HPDE6-E6E7 (cell line): ENCODE data around the gene DAND5.

Experiments
- DNase-seq: peaks from one replicate; pipeline ENCODE4 v3.0.0; 2011; ENCODE audit warnings: missing footprints; ENCODE audit errors: extremely low spot score

DAND5 gene

DNA sequence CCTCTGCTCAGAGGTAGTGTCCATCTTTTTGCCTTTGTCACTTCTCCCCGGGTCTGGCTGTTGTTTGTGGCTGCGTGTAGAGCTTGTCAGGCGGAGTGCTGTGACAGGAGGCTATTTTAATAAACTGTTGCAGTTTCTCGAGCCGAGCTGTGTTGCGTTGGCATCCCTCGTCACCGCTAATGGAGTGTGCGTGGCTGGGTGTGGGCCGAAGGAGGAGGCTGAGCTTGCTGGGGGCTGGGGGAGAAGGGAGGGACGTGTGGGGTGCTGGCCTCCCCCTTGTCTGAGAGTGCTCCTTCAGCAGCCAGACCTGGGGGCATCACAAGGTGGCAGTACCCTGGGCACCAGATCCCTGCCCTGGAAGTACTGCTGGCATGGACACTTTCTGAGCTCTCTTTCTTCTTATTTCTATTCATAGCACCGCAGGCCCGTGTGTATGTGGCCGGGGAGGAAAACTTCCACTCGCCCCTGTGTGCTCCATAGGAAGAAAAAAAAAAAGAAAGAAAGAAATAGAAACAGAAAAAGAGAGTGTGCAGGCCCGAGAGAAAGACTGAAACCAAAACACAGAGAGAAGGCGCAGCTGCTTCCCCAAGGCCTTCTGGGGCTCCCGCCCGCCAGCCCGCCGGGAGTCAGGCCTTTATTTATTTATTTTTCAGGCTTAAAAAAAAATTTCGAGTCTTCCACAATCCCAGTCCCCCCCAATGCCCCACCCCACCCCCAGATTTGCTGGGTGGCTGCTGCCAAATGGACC, 52.9 kb downstream of the DAND5 start:
- DNase-seq, result no peak

DNA sequence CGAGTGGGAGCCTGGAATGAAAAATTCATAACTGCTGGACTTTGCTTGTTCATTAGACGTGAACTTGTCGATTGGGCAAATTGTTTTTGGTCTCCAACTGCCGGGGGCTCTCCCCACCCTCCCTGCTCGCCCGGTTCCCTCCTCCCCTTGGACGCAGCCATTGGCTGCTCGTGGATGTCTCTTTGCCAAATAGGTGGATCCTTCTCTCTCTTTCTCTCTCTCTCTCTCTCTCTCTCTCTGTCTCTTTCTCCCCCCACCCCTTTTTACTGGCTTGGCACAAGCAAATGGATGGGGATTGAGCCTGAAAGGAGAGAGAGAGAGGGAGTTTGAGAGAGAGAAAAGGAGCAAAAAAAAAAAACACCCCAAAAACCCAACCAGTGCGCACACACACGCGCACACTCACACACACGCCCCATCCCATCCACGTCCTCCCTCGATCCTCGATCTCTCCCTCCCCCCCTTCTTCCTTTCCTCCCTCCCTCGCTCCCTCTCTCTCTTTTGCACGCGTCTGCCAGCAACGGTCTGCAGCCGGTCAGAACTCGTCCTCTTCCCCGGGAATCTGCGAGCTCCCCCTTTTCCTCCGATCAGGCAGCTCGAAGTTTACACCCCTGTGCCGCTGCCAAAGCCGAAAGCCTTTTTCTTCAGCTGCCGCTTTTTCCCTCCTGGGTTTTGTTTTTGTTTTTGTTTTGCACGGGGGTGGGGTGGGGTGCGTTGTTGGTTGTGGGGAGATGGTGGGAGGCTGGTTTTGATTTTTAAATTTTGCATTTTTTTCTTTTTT, 53.7 kb downstream of the DAND5 start:
- peak; percentile 66 for DNase-seq

DNA sequence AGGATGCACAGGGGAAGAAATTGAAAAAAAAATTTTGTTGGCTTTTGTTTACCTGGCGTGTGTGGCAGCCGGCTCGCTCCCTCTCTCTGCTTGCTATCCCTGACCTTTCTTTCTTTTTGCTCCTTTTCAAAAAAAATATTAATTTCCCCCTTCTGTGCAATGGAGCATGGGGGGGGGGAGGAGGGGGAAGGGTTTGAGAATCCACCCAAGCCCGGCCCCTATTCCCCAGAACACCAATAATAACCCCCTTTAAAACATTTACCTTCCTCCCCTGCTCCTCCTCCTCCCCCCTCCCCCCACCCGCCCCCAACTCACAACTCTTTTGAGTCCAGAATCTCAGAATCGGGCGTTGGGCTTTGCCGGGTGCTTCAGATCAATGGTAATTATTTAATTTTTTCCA, 54.3 kb downstream of the DAND5 start:
- no peak for DNase-seq
